ENCODE data around the gene ZCWPW1. TPM values are rescaled to one million over a fixed set of nuclear protein-coding genes. Genes with fewer than 3 reads are reported as not detected.

The ZCWPW1 gene
- polyA plus RNA-seq, 1 of the 3 experiments (the other 2 are of a cell fraction) = 4.1 TPM

- Histone ChIP-seq H3K79me2 (ENCODE audit: insufficient read depth) (no peaks in the 10 kb centered on the region), H3F3A (replicated peaks; ENCODE audit: insufficient read depth) (no peaks in the 10 kb centered on the region), H3K9me2 (no peaks in the 10 kb centered on the region), H4K20me1 (ENCODE audit: insufficient read depth) (no peaks in the 10 kb centered on the region), H3K4me3 (ENCODE audit: low read depth in 2 of 2, low read length in 1 of 2) (no peak overlapping the region), H2AFZ (ENCODE audit: low read depth) (no peak overlapping the region), H3K4me1 (ENCODE audit: control insufficient read depth in 1 of 2, insufficient read depth in 2 of 2, low read depth in 1 of 2, low read length in 1 of 2) (no peaks in the 10 kb centered on the region), H3K4me2 (no peak overlapping the region), H3K36me3 (replicated peaks in 1 of 2; ENCODE audit: control insufficient read depth in 1 of 2, insufficient read depth in 2 of 2, low read length in 1 of 2) (no peaks in the 10 kb centered on the region), H3K27me3 (ENCODE audit: insufficient read depth) (no peaks in the 10 kb centered on the region), H3K9me3 (no peaks in the 10 kb centered on the region), H3K27ac (ENCODE audit: low read depth in 2 of 2, low read length in 1 of 2) (no peak overlapping the region), H3K9ac (no peak overlapping the region)
- CTCF ChIA-PET = interaction anchor here (0.6 to 4.5 kb wide), 36 partner anchors 8 to 445 kb away, joined by 3 to 68 read pairs (median 6); partner anchors contain the start of genes GAL3ST4, MEPCE, PILRA and SLC12A9
- POLR2A ChIA-PET = interaction anchor here (1.6 kb wide), 1 partner anchor 21 kb away, joined by 6 read pairs; the partner anchor contains the start of gene ZCWPW1
- 42% methylated on average over 12 of the region's 12 CpGs for WGBS (ENCODE audit: low lambda C conversion rate)
- DNase-seq = peak; percentile 75
- TF ChIP-seq, protein P1, sequence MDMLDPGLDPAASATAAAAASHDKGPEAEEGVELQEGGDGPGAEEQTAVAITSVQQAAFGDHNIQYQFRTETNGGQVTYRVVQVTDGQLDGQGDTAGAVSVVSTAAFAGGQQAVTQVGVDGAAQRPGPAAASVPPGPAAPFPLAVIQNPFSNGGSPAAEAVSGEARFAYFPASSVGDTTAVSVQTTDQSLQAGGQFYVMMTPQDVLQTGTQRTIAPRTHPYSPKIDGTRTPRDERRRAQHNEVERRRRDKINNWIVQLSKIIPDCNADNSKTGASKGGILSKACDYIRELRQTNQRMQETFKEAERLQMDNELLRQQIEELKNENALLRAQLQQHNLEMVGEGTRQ (IDR thresholded peaks at IDR 0.05; ENCODE audit: borderline replicate concordance, low read depth, low read length) = no peak
- TF ChIP-seq NFIC (IDR thresholded peaks at IDR 0.05; ENCODE audit: borderline replicate concordance) (no peak), SMC3 (IDR thresholded peaks at IDR 0.05; ENCODE audit: low read depth, low read length) (peak; percentile 70), TCF12 (IDR thresholded peaks at IDR 0.05) (no peak), FOXJ3 (CRISPR knock-in tag; IDR thresholded peaks at IDR 0.05) (no peak), RAD21 (IDR thresholded peaks at IDR 0.05; ENCODE audit: low read length) (peak; percentile 81), CTCF (IDR thresholded peaks at IDR 0.05) (peak; percentile 90), FOSL2 (IDR thresholded peaks at IDR 0.05; ENCODE audit: borderline replicate concordance, low read depth) (peak; percentile 49; the same call in 1 of the 2 replicates), ELF1 (IDR thresholded peaks at IDR 0.05) (no peak), YY1 (IDR thresholded peaks at IDR 0.05; ENCODE audit: low read depth) (no peak), ZBTB33 (IDR thresholded peaks at IDR 0.05; ENCODE audit: borderline replicate concordance, low read depth) (no peak), SIN3A (IDR thresholded peaks at IDR 0.05; ENCODE audit: borderline replicate concordance, low read depth, low read length) (no peak), IRF3 (IDR thresholded peaks at IDR 0.05; ENCODE audit: low read depth, low read length) (no peak)
Measured at GRCh38 chr7:100407285-100408180, 21.0 kb downstream of the ZCWPW1 start.

Data from SK-N-SH (cell line).